ENCODE data around the gene GPC6.

The GPC6 gene

GRCh38 chr13:94309997-94310855 lies 1083.6 kb downstream of the GPC6 start:
- DNase-seq (ENCODE audit: low read depth in 4 of 4, low spot score in 1 of 4) = no peak

- DNase-seq (ENCODE audit: low read depth in 4 of 4, low spot score in 1 of 4) = no peak
Measured at GRCh38 chr13:94311893-94312292, 1085.3 kb downstream of the GPC6 start.

- no peak for DNase-seq (ENCODE audit: low read depth in 4 of 4, low spot score in 1 of 4)
Measured at GRCh38 chr13:94312511-94313216, 1086.1 kb downstream of the GPC6 start.

GRCh38 chr13:94313321-94313910 lies 1086.8 kb downstream of the GPC6 start:
- no peak for DNase-seq (ENCODE audit: low read depth in 4 of 4, low spot score in 1 of 4)

- no peak for DNase-seq (ENCODE audit: low read depth in 4 of 4, low spot score in 1 of 4)
Measured at GRCh38 chr13:94313926-94314325, 1087.3 kb downstream of the GPC6 start.

GRCh38 chr13:94315188-94315587 lies 1088.6 kb downstream of the GPC6 start:
- no peak for DNase-seq (ENCODE audit: low read depth in 4 of 4, low spot score in 1 of 4)

GRCh38 chr13:94317063-94317491 lies 1090.5 kb downstream of the GPC6 start:
- DNase-seq (ENCODE audit: low read depth in 4 of 4, low spot score in 1 of 4) = no peak

GRCh38 chr13:94318418-94318817 lies 1091.8 kb downstream of the GPC6 start:
- DNase-seq (ENCODE audit: low read depth in 4 of 4, low spot score in 1 of 4) = no peak

GRCh38 chr13:94319501-94319900 lies 1092.9 kb downstream of the GPC6 start:
- DNase-seq (ENCODE audit: low read depth in 4 of 4, low spot score in 1 of 4) = no peak

- no peak for DNase-seq (ENCODE audit: low read depth in 4 of 4, low spot score in 1 of 4)
Measured at GRCh38 chr13:94322925-94323763, 1096.5 kb downstream of the GPC6 start.

GRCh38 chr13:94323764-94324758 lies 1097.5 kb downstream of the GPC6 start:
- DNase-seq (ENCODE audit: low read depth in 4 of 4, low spot score in 1 of 4) = no peak

GRCh38 chr13:94324767-94325540 lies 1098.3 kb downstream of the GPC6 start:
- DNase-seq (ENCODE audit: low read depth in 4 of 4, low spot score in 1 of 4) = no peak

- no peak for DNase-seq (ENCODE audit: low read depth in 4 of 4, low spot score in 1 of 4)
Measured at GRCh38 chr13:94325650-94326049, 1099.0 kb downstream of the GPC6 start.

GRCh38 chr13:94327318-94327717 lies 1100.7 kb downstream of the GPC6 start:
- DNase-seq (ENCODE audit: low read depth in 4 of 4, low spot score in 1 of 4) = no peak

GRCh38 chr13:94328381-94329041 lies 1101.9 kb downstream of the GPC6 start:
- no peak for DNase-seq (ENCODE audit: low read depth in 4 of 4, low spot score in 1 of 4)

GRCh38 chr13:94329277-94329676 lies 1102.7 kb downstream of the GPC6 start:
- no peak for DNase-seq (ENCODE audit: low read depth in 4 of 4, low spot score in 1 of 4)

GRCh38 chr13:94329754-94330551 lies 1103.3 kb downstream of the GPC6 start:
- no peak for DNase-seq (ENCODE audit: low read depth in 4 of 4, low spot score in 1 of 4)

- no peak for DNase-seq (ENCODE audit: low read depth in 4 of 4, low spot score in 1 of 4)
Measured at GRCh38 chr13:94330552-94331071, 1104.0 kb downstream of the GPC6 start.
